VCaP (cell line): Measurements from ENCODE around the gene SCARB2.

Source experiments
- H3K27ac ChIP-seq: fragments of 450-650 bp; 2 replicates; pipeline ENCODE4 v1.5.1; 2017
- CTCF ChIP-seq: fragments of 450-650 bp; conservative IDR thresholded peaks from 2 replicates; pipeline ENCODE4 v1.5.1; 2017; ENCODE audit warnings: mild to moderate bottlenecking, moderate library complexity

Gene SCARB2

GRCh38 chr4:76235915-76236314 is 22.3 kb upstream of the SCARB2 start:
- H3K27ac ChIP-seq, result peak overlapping the region; percentile 72
- TF ChIP-seq CTCF, result no peak

GRCh38 chr4:76235407-76235806 is 21.8 kb upstream of the SCARB2 start:
- no peak for TF ChIP-seq CTCF

GRCh38 chr4:76234679-76235044 is 21.0 kb upstream of the SCARB2 start:
- H3K27ac ChIP-seq, result peak overlapping the region; percentile 72
- TF ChIP-seq CTCF, result no peak

More at GRCh38 chr4:76235407-76235806, 21.8 kb upstream of the SCARB2 start:
- peak overlapping the region; percentile 72 for H3K27ac ChIP-seq

GRCh38 chr4:76233967-76234678 is 20.5 kb upstream of the SCARB2 start:
- peak overlapping the region; percentile 72; the same call in 1 of the 2 replicates for H3K27ac ChIP-seq
- TF ChIP-seq CTCF, result no peak

- no peak for TF ChIP-seq CTCF
- peak overlapping the region; percentile 72; the same call in 1 of the 2 replicates for H3K27ac ChIP-seq
Measured at GRCh38 chr4:76233529-76233928, 19.9 kb upstream of the SCARB2 start.

- H3K27ac ChIP-seq, result peak overlapping the region; percentile 72; the same call in 1 of the 2 replicates
- no peak for TF ChIP-seq CTCF
Measured at GRCh38 chr4:76233083-76233482, 19.5 kb upstream of the SCARB2 start.

- peak overlapping the region; percentile 72; the same call in 1 of the 2 replicates for H3K27ac ChIP-seq
- TF ChIP-seq CTCF, result no peak
Measured at GRCh38 chr4:76232681-76233080, 19.1 kb upstream of the SCARB2 start.
